Measurements from ENCODE around the gene TPRG1.

Gene TPRG1

DNA sequence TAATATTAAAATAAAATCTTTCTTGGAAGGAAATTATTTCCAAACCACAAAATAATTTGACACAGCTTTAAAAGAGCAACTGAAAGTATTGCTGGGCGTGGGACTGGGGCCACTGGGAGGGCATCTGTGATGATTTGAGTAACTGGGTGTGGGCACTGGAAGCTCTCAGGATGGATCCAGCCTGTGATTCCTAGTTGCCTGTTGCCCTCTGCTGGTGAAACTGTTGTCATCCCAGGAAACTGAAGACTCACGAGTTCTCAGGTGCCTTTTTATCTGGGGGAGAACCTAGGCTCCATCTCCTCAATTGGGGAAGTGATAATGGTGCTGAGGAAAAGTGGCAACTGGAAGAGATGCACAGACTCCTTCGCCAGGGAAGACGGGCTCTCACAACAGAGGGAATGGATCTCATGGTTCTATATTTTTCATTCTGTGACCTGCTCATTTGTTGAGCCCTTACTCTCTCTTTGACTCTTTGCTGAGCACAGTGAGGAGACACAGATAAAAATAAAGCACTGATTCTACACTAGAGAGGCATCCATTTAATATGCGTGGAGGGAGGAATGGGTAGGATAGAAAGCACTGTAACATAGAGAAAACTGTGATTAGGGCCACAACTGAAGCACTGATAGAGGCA lies 61.6 kb downstream of the TPRG1 start:
- DNase-seq = peak; percentile 69

GRCh38 chr3:189235214-189235613 lies 63.4 kb downstream of the TPRG1 start:
- DNase-seq = no peak

GRCh38 chr3:189236352-189236751 lies 64.6 kb downstream of the TPRG1 start:
- DNase-seq = no peak

DNA sequence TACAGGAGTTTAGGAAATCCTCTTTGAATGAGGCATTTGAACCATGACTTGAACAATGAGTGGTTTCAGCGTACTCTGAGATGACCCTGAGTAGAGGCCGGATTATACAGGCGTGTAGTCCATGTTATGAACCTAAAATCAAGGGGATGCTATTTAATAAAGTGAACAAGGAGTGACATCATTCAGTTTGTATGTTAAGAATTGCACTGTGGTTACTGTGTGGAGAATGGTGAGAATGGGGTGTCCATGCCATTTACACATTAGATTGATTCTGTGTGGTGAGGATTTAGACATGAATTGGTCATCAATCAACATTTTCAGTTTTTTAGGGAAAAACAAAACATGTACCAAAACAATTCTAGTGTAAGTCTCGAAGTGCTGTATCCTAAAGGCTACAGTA lies 65.8 kb downstream of the TPRG1 start:
- no peak for DNase-seq

DNA sequence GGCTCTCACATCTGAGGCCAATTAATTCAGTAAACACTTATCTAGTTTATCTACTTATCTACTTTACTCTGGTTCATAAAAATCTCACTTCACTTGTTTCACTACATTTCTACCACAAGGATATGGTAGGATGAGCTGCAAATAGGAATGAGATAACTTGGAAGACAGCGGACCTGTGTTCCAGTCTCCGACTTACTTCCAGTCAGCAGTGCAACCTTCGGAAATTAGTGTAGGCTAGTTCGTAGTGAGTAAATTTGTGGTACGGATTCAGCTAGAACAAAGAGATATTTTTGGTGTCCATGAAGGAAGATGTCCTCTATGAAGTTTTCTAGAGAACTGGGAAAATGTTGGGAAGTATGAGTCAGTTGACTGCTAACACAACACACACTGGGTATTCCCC lies 66.3 kb downstream of the TPRG1 start:
- no peak for DNase-seq

- DNase-seq = no peak
Observed at GRCh38 chr3:189239616-189240015, 67.8 kb downstream of the TPRG1 start.

DNA sequence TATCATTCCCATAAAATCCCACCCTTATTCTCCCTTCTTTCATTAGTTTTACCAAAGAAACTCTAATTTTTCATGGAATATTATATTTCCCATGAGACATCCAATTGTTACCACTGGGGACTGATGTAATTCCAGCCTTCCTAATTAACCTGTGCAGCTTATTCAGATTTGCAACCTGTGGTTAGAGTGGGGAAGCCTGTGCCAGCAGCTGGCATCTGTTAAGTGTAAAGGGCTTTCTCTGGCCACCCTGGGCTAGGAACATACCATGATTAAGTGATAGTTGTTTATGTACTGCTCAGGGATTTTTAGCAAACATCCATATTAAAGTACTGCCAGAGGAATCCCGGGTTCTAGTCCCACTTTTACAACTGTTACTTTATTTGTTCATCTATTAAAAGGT lies 78.2 kb downstream of the TPRG1 start:
- DNase-seq = no peak

GRCh38 chr3:189258261-189258660 lies 86.5 kb downstream of the TPRG1 start:
- no peak for DNase-seq

GRCh38 chr3:189260556-189261493 lies 89.1 kb downstream of the TPRG1 start:
- peak; percentile 20 for DNase-seq

DNA sequence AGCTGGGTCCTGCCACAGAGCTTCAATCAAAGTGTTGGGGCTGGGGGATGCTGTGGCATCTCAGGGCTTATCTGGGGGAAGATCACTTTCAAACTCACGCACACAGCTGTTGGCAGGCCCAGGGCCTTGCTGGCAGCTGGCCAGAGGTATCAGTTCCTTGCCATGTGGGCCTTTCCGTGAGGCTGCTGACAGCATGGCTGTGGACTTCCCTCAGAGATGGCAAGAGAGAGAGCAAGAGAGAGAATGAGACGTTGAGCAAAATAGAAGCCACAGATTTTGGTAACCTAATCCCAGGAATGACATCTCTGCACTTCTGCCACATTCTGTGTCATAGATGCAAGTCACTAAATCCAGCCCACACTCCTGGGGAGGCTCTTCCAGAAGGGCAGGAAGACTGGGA lies 91.0 kb downstream of the TPRG1 start:
- DNase-seq = peak; percentile 48

- DNase-seq = no peak
Observed at GRCh38 chr3:189267981-189268613, 96.3 kb downstream of the TPRG1 start.

GRCh38 chr3:189269365-189269764 lies 97.6 kb downstream of the TPRG1 start:
- no peak for DNase-seq

DNA sequence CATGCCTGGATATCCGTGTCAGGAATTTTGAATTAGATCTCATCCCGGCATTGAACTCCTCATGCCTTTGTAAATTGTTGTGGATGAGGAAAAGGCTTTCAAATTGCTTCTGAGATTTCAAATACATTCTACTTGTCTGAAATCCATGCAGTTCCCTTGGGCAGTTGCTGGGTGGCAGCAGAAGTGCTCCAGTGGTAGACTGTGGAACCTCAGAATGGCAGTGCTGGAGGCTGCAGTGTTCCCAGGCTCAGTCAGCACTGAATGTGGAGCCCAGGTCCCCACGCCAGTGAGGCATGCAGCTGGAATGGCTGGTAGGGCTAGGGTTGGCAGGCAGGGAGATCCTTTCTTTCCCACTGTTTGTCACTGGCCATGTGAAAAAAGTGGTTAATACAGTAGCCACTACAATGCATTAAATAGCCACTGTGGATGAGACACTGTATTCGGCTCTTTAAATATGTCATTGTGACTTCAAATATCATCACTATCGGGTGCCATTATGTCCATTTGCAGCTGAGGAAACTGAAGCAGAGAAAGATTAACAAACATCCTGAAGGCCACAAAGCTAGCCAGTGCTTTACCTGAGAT lies 98.6 kb downstream of the TPRG1 start:
- peak; percentile 50 for DNase-seq

- no peak for DNase-seq
Observed at GRCh38 chr3:189272500-189273119, 100.8 kb downstream of the TPRG1 start.

- no peak for DNase-seq
Observed at GRCh38 chr3:189273736-189274135, 102.0 kb downstream of the TPRG1 start.

- no peak for DNase-seq
Observed at GRCh38 chr3:189275182-189275581, 103.4 kb downstream of the TPRG1 start.

DNA sequence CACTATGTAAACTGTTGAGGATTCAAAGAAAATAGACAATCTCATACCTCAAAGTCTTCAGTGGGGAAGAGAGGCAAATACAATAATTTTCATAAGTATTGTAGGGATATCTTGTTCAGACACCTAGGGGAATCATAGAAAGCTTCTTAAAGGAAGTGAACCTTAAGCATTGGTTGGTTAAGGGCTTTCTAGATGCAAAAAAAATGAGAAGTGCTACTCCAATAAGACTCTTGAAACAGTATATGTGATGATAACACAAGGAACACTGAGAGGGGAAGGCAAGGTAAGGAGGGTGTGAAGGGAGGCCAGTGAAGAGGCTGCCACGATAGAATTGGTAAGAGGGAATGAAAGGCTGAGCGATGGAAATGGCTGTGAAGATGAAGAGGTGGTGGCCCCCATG lies 104.1 kb downstream of the TPRG1 start:
- no peak for DNase-seq

- DNase-seq = peak; percentile 80
Observed at GRCh38 chr3:189276444-189277219, 104.9 kb downstream of the TPRG1 start.

GRCh38 chr3:189277711-189278110 lies 105.9 kb downstream of the TPRG1 start:
- no peak for DNase-seq

DNA sequence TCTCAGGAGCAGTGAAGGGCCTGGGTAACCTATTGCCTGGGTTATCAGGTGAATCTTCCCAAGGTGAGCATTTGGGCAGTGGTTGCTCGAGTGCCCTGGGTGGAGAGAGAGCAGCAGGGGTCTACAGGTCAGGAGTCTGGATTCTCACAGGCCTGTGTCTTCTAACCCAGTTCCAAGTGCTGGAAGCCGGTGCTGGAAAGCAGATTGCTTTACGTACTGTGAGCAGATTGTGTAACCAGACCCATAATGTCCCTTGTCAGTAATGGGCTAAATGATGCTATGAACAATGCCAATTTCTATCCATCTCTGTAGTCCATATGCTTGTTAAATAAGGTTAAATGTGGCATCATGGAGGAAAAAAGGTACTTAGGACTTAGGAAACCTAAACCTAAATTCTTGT lies 106.5 kb downstream of the TPRG1 start:
- DNase-seq = no peak

GRCh38 chr3:189282189-189282588 lies 110.4 kb downstream of the TPRG1 start:
- DNase-seq = no peak

DNA sequence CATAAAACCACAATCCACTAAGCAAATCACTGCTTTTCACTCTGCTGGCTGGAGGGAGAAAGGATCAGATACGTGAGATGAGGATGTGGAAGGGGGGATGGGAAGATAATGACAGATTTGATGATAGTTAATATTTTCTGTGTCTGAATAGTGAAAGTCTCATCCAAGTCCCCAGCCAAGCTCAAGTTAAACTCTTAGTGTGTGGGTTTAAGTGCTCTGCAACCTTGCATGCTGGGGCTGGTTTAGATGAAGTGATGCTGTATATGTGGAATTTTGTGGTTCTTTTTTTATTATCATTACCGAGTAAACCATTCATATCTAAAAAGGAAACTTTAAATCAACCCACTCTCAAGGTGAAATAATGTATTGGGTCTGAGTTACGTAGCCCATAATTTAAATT lies 111.0 kb downstream of the TPRG1 start:
- DNase-seq = no peak
